Subcutaneous abdominal adipose tissue (tissue), 5 donors: ENCODE results near the gene BUD23.
"Not testable (repeated sequence)": the region's sequence is repeated elsewhere in the genome, so short reads cannot be mapped to it uniquely, and the experiment has no call there.

Source experiments
- H3K27ac ChIP-seq: one replicate; pipeline ENCODE4 v1.7.0; 2013; ENCODE audit warnings: low read depth, mild to moderate bottlenecking, inconsistent platforms, low read length, moderate library complexity
- H3K27me3 ChIP-seq, 5 donors: one replicate each; pipeline ENCODE4 v1.7.0; 2013; ENCODE audit warnings: low read length in 5 of 5, inconsistent platforms in 1 of 5; ENCODE audit not compliant: control insufficient read depth in 5 of 5, insufficient read depth in 4 of 5
- H3K36me3 ChIP-seq, 5 donors: one replicate each; pipeline ENCODE4 v1.7.0; 2013; ENCODE audit warnings: low read length in 5 of 5; ENCODE audit not compliant: control insufficient read depth in 5 of 5, insufficient read depth in 5 of 5
- H3K4me1 ChIP-seq, 5 donors: one replicate each; pipeline ENCODE4 v1.7.0; 2013; ENCODE audit warnings: low read length in 5 of 5, mild to moderate bottlenecking in 3 of 5, moderate library complexity in 1 of 5; ENCODE audit not compliant: control insufficient read depth in 5 of 5, insufficient read depth in 5 of 5
- H3K4me3 ChIP-seq, 5 donors: one replicate each; pipeline ENCODE4 v1.7.0; 2013; ENCODE audit warnings: low read length in 5 of 5, low read depth in 1 of 5
- H3K9ac ChIP-seq, 5 donors: one replicate each; pipeline ENCODE4 v1.7.0; 2013; ENCODE audit warnings: low read length in 5 of 5, mild to moderate bottlenecking in 4 of 5, moderate library complexity in 3 of 5
- H3K9me3 ChIP-seq, 5 donors: one replicate each; pipeline ENCODE4 v1.7.0; 2013; ENCODE audit warnings: low read length in 5 of 5; ENCODE audit not compliant: control insufficient read depth in 5 of 5
- donor health status: healthy.
- donor health status: healthy.
- donor health status: healthy.
- donor health status: healthy.
- donor health status: healthy.

BUD23 gene

DNA sequence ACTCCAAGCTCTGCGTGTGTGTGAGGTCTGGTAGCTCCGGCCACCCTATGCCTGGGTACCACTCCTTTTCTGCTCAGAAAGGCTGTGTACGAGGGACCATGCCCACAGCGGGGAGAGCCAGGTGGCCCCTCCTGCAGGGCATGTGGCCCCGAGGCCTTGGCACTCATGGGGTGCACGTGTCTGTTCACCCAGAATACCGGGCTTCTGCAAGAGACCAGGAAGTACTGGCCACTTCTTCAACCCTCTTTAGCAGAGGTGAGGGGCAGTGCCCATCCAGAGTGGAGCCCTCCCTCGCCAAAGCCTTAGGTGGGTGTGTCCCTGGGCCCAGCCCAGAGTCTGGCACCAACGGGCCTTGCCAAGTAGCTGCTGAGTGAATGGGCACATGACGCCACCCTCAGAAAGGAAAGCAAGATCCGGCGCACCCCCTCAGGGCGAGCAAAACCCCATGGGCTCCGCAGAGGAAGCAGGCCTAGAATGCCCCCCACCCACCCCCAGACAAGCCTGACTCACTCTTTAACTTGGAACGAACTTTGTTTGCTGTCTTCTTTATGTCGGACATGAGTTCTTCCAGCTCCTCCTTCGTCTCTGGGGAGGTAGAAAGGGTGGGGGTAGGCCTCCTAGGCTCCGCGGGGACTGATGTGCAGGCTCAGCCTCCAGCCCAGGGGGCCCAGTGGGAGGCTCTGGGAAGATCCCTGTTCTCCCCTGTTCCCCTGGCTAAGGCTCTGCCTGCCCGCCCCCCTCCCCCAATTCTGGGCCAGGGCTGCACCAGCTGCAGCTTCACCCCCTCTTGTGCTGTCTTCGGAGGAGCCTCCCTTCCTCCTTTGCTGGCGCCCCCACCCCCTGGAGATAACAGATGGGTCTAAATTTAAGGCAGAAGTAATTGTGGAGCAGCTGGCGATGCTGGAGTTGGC is 21.5 kb downstream of the BUD23 start:
- Histone ChIP-seq H3K36me3 (peaks cover 0 to 20% (median 12%) of the 10 kb centered on the region in 5 donors), H3K27ac (no peak overlapping the region), H3K27me3 (no peaks in the 10 kb centered on the region), H3K9me3 (no peaks in the 10 kb centered on the region), H3K9ac (no peak overlapping the region), H3K4me3 (no peak overlapping the region), H3K4me1 (peaks cover 0 to 9% (median 2%) of the 10 kb centered on the region in 5 donors)

DNA sequence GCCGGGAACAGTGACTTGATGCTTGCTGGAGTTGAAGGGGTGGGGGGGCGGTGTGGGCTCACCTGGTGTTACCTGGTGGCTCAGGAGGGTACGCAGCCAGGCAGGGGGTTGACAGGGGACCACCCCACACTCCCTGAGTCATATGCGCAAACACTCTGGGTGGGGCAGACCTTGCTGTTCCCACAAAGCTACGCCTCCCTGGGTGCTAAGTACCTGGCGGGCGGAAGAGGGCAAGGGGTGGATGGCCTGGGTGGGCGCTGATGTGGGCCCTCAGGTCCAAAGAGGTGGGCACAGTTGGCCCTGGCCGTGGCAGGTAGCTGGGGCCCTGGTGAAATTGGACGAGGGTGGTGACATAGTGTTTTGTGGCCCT is 22.1 kb downstream of the BUD23 start:
- Histone ChIP-seq H3K9me3 (no peaks in the 10 kb centered on the region), H3K27me3 (no peaks in the 10 kb centered on the region), H3K4me1 (peaks cover 0 to 9% (median 2%) of the 10 kb centered on the region in 5 donors), H3K36me3 (peaks cover 0 to 15% (median 10%) of the 10 kb centered on the region in 5 donors), H3K4me3 (no peak overlapping the region), H3K27ac (no peak overlapping the region), H3K9ac (no peak overlapping the region)

DNA sequence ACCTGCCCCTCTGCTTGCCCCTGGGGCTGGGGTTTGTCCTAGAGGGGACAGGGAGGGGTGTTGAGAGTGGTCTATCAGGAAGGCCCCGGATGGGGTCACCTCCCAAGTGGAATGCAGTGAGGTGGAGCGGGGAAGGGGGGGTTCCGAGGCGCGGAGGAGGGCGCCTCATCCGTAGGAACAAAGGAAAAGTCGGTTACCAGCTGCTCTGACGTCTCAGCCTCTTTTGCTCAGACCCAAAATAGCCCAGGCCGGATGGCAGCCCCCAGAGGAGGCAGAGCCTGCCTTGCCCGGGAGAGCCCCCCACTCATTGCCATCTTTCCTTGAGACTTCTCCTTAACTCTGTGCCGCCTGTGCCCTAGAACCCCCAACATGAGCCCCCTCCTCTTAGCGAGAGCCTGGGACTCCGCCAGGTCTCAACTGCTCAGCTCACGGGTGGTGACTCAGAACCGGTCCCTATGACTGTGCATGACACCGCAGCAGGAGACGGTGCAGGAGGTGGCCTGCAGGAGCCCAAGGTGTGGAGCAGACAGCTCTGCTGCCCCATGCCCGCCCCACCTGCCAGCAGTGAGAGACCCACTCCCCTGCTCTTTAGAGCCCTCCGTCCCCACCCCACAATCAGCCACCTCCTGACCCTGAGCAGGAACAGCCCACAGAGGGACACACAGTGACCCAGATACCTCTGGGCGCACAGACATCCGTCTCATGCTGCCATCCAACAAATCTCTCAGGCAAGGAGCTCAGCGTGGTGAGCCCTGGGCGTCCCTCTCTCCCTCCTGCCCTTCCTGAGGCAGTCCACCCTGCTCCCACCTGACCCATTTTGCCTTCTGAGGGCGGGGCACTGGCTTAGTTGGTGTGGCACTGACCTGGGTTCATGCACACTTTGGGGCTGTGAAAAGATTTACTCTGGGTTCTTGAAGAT is 23.0 kb downstream of the BUD23 start:
- H3K27ac ChIP-seq = no peak overlapping the region
- H3K4me3 ChIP-seq = no peak overlapping the region
- H3K4me1 ChIP-seq = peaks cover 0 to 10% (median 2%) of the 10 kb centered on the region in 5 donors
- H3K27me3 ChIP-seq = no peaks in the 10 kb centered on the region
- H3K9ac ChIP-seq = no peak overlapping the region
- H3K36me3 ChIP-seq = peaks cover 0 to 15% (median 6%) of the 10 kb centered on the region in 5 donors
- H3K9me3 ChIP-seq = no peaks in the 10 kb centered on the region

DNA sequence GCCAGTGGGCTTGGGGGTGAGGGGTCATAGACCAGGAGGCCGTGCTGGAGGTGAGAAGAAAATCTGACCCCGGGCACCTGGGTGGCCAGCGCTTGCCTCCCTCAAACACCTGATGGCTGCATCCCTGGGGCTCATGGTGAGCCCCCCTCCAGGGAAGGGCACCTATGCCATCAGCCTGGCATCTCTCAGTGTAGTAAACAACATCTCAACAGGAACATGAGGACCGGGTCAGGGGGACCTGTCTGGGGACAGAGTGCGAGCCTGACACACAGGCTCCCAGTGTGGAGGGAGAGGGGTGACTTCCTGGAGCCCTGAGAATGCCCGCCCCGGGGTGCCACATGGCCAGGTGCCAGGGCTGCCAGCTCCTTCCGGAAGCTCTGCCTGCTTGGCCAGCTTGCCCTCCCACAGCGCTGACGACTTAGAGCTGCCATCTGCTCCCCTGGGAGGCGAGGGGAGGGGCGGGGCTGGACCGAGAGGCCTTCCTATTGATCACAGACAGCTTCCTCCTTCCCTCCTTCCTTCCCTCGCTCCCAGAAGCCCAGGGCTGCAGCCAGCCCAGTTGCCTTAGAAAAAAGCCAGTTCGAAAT is 23.7 kb downstream of the BUD23 start:
- Histone ChIP-seq H3K27me3 (no peaks in the 10 kb centered on the region), H3K27ac (no peak overlapping the region), H3K9ac (no peak overlapping the region), H3K9me3 (no peaks in the 10 kb centered on the region), H3K4me1 (peaks cover 0 to 13% (median 2%) of the 10 kb centered on the region in 5 donors), H3K4me3 (no peak overlapping the region), H3K36me3 (peaks cover 0 to 15% (median 5%) of the 10 kb centered on the region in 5 donors)

DNA sequence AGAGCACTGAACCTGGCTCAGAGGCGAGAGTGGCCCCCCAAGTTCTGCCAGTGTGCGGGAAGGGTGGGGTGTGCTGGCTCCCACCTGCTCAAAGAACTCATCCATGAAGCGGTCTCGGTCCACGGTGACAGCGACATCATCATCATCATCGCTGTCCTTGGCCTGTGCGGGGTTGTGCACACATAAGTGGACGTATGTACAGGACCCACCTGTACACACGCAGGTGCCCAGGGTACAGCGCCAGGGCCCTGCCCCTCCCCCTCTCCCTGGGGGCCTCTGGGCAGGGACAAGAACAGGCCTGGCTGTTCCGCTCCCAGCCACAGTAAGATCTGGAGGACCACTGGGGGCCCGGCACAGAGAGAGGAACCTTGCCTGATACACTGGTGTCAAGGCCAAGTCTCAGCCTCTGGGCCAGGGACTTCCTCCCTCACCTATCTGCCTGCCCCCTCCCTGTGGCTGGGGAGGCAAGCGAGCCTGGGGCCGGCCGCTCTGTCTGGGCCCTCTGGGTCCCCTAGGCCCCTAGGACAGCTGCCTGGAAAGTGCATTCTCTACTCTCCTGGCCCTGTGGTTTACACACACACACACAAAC is 25.7 kb downstream of the BUD23 start:
- H3K36me3 ChIP-seq = peaks cover 0 to 9% (median 0%) of the 10 kb centered on the region in 5 donors
- H3K4me3 ChIP-seq = no peak overlapping the region
- no peaks in the 10 kb centered on the region for H3K27me3 ChIP-seq
- H3K9me3 ChIP-seq = no peaks in the 10 kb centered on the region
- no peak overlapping the region for H3K27ac ChIP-seq
- no peak overlapping the region for H3K9ac ChIP-seq
- H3K4me1 ChIP-seq = peaks cover 0 to 12% (median 2%) of the 10 kb centered on the region in 5 donors

DNA sequence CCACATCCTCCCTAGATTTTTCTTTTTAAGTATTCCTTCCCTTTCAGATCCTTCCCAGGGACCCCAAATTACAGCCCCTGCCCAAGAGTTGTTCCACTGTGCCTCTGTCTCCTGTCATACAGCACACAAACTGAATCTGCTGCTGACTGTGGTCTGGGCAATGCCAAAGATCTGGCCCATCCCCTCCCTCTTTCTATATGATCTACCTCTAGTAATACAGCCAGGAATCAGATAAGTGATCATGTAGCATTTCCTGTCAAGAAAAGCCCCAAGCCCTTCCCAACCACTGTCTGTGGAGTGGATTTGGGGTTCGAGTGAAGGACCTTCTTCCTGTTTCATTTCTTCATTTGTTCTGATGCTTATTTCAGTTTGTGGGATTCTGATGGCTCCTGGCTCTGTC is 29.4 kb downstream of the BUD23 start:
- peak overlapping the region in 1 of 5 donors; percentile 20 for H3K9ac ChIP-seq
- no peak overlapping the region for H3K27ac ChIP-seq
- peaks cover 3 to 31% (median 18%) of the 10 kb centered on the region in 5 donors for H3K4me1 ChIP-seq
- no peak overlapping the region for H3K4me3 ChIP-seq
- H3K36me3 ChIP-seq = peaks cover 0 to 7% (median 0%) of the 10 kb centered on the region in 5 donors
- no peaks in the 10 kb centered on the region for H3K27me3 ChIP-seq
- no peaks in the 10 kb centered on the region for H3K9me3 ChIP-seq

DNA sequence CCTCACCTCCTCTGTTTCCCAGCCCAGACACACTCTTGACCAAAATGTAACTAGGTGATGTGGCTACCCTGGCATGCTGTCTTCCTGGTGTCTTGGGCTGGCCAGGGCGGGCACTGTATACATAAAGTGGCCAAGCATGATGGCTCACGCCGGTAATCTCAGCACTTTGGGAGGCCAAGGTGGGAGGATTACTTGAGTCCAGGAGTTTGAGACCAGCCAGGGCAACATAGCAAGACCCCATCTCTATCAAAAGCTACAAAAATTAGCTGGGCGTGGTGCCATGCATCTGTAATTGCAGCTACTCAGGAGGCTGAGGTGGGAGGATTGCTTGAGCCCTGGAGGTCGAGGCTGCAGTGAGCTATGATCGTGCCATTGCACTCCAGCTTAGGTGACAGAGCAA is 29.9 kb downstream of the BUD23 start:
- not testable (repeated sequence) for H3K27me3 ChIP-seq, H3K27ac ChIP-seq, H3K9me3 ChIP-seq, H3K36me3 ChIP-seq, H3K4me3 ChIP-seq
- Histone ChIP-seq H3K4me1 (peaks cover 3 to 36% (median 24%) of the 10 kb centered on the region in 5 donors), H3K9ac (peak overlapping the region in 1 of 5 donors; percentile 20)

DNA sequence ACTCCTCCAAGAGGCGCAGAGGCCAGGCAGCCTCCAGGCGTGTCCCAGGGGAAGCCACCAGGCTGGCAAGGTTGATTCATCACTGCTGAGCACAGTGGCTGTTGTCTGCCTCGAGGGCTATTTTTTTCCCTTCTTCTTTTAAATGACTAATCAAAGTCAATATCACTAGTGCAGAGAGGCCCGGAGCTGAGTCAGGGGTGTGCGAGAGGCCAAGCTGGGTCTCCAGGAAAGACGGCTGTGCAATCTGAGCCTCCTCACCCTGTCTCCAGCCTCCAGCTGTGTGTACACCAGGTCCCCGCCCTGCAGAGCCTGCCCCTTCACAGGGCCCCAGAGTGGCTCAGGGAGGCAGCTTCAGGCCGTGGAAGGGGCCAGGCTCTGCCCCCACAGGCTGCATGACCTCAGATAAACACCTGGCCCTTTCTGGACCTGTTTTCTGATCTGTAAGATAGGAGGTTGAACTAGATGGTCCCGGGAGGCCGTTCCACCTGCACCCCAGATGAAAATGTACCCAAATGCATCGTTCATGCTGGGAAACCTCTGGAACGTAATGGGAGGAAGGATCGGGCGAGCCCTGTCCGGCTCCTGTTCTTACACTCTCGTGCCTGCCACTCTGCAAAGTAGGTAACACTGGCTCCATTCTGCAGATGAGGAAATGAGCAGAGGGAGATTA is 32.4 kb downstream of the BUD23 start:
- Histone ChIP-seq H3K4me3 (no peak overlapping the region), H3K4me1 (peaks cover 3 to 52% (median 39%) of the 10 kb centered on the region in 5 donors), H3K9ac (no peak overlapping the region), H3K27me3 (no peaks in the 10 kb centered on the region), H3K27ac (no peak overlapping the region), H3K9me3 (no peaks in the 10 kb centered on the region), H3K36me3 (peaks cover 0 to 4% (median 0%) of the 10 kb centered on the region in 5 donors)

DNA sequence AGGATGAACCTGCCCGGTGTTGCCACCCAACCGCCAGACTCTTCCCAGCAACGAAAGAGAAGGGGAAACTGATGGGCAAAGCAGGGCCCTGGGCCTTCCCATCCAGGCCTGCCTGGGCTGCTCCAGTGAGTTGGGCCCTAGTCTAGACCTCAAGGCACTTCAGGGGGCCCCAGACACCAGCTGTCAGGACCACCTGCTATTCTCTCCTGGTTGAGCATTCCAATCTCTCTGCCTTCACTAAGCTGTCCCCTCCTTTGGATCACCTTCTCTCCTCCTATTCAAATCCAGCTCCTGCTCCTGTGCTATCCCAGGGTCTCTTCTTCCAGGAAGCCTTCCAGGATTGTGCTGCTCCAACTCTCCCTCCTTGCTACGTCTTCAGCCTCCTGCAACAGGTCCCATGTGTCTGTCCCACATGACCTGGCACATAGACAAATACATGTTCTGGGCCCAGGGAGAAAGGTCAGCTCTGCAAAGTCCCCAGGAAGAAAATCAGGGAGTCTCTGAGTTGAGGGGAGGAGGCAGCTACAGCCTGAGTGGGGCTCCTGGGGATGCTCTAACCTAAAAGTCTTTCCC is 33.0 kb downstream of the BUD23 start:
- peaks cover 3 to 51% (median 37%) of the 10 kb centered on the region in 5 donors for H3K4me1 ChIP-seq
- H3K36me3 ChIP-seq = peaks cover 0 to 4% (median 0%) of the 10 kb centered on the region in 5 donors

More for the DNA sequence above, 33.0 kb downstream of the BUD23 start:
- no peaks in the 10 kb centered on the region for H3K9me3 ChIP-seq
- peak overlapping the region in 1 of 5 donors; percentile 35 for H3K9ac ChIP-seq
- no peak overlapping the region for H3K4me3 ChIP-seq
- no peaks in the 10 kb centered on the region for H3K27me3 ChIP-seq
- no peak overlapping the region for H3K27ac ChIP-seq
